ENCODE measurements around the gene S1PR2. TPM values are rescaled to one million over a fixed set of nuclear protein-coding genes. Genes with fewer than 3 reads are reported as not detected.
A peak's percentile ranks its signal among the peaks of the same experiment; 100 is the strongest.

S1PR2 gene
- total RNA-seq, 2 experiments from 2014 or later = 9.5 to 10.6 TPM

- peak; percentile 99 for DNase-seq
Observed at GRCh38 chr19:10194500-10195198, 36.5 kb downstream of the S1PR2 start, which contains the start of gene DNMT1. DNMT1 (minus strand) TSS chr19:10194953; CDS start chr19:10194899, 54 bp downstream.

GRCh38 chr19:10193790-10194499 is 37.2 kb downstream of the S1PR2 start:
- H3K27ac Mint-ChIP-seq = peak overlapping the region; percentile 97
- H3K36me3 Mint-ChIP-seq (ENCODE audit: low read depth) = peaks cover 42% of the 10 kb centered on the region
- DNase-seq = no peak
- ChIA-PET POLR2A (interaction anchor here (0.6 to 2.4 kb wide), 29 partner anchors 9 to 508 kb away, joined by 3 to 21 read pairs (median 4); partner anchors contain the start of genes EIF3G, ICAM1, MRPL4 and P2RY11), CTCF (interaction anchor here (0.6 to 3.0 kb wide), 4 partner anchors 38 to 203 kb away, joined by 3 to 18 read pairs (median 5); partner anchors contain the start of gene S1PR2)
- no peaks in the 10 kb centered on the region for H3K9me3 Mint-ChIP-seq
- H3K4me1 Mint-ChIP-seq = peaks cover 58% of the 10 kb centered on the region
- H3K4me3 Mint-ChIP-seq = peak overlapping the region; percentile 100
- no peaks in the 10 kb centered on the region for H3K27me3 Mint-ChIP-seq

More at GRCh38 chr19:10194500-10195198, 36.5 kb downstream of the S1PR2 start, which contains the start of gene DNMT1:
- POLR2A ChIA-PET = interaction anchor here (0.6 to 2.4 kb wide), 35 partner anchors 8 to 507 kb away, joined by 3 to 21 read pairs (median 4); partner anchors contain the start of genes EIF3G, ICAM1, MRPL4 and P2RY11
- peaks cover 61% of the 10 kb centered on the region for H3K4me1 Mint-ChIP-seq
- peak within 1 kb of the TSS; percentile 97 for H3K27ac Mint-ChIP-seq
- H3K4me3 Mint-ChIP-seq = peak within 1 kb of the TSS; percentile 100
- peaks cover 37% of the 10 kb centered on the region for H3K36me3 Mint-ChIP-seq (ENCODE audit: low read depth)
- CTCF ChIA-PET = interaction anchor here (0.8 to 3.0 kb wide), 5 partner anchors 37 to 97 kb away, joined by 3 to 18 read pairs (median 4); partner anchors contain the start of genes MRPL4 and S1PR2
- no peaks in the 10 kb centered on the region for H3K9me3 Mint-ChIP-seq
- no peaks in the 10 kb centered on the region for H3K27me3 Mint-ChIP-seq

GRCh38 chr19:10192922-10193321 is 38.2 kb downstream of the S1PR2 start:
- peak overlapping the region; percentile 97 for H3K27ac Mint-ChIP-seq
- peak overlapping the region; percentile 100 for H3K4me3 Mint-ChIP-seq
- DNase-seq = no peak
- peaks cover 61% of the 10 kb centered on the region for H3K4me1 Mint-ChIP-seq
- CTCF ChIA-PET = interaction anchor here (0.7 kb wide), 1 partner anchor 53 kb away, joined by 4 read pairs; no protein-coding TSS in a partner anchor
- no peaks in the 10 kb centered on the region for H3K27me3 Mint-ChIP-seq
- H3K9me3 Mint-ChIP-seq = no peaks in the 10 kb centered on the region
- POLR2A ChIA-PET = interaction anchor here (1.1 to 1.8 kb wide), 7 partner anchors 11 to 509 kb away, joined by 3 to 7 read pairs (median 3); partner anchors contain the start of genes ICAM1, QTRT1 and S1PR2
- H3K36me3 Mint-ChIP-seq (ENCODE audit: low read depth) = peaks cover 50% of the 10 kb centered on the region

GRCh38 chr19:10191347-10191746 is 39.8 kb downstream of the S1PR2 start:
- Mint-ChIP-seq H3K4me1 (peaks cover 61% of the 10 kb centered on the region), H3K27me3 (no peaks in the 10 kb centered on the region), H3K9me3 (no peaks in the 10 kb centered on the region), H3K27ac (peak overlapping the region; percentile 21), H3K4me3 (no peak overlapping the region), H3K36me3 (ENCODE audit: low read depth) (peaks cover 61% of the 10 kb centered on the region)
- DNase-seq = no peak
- POLR2A ChIA-PET = interaction anchor here (1.1 to 1.7 kb wide), 2 partner anchors 14 to 58 kb away, joined by 4 to 7 read pairs; no protein-coding TSS in a partner anchor
- CTCF ChIA-PET = interaction anchor here (1.2 to 2.6 kb wide), 2 partner anchors 49 to 59 kb away, joined by 3 to 10 read pairs; no protein-coding TSS in a partner anchor

GRCh38 chr19:10190026-10190425 is 41.1 kb downstream of the S1PR2 start:
- H3K4me1 Mint-ChIP-seq = peaks cover 59% of the 10 kb centered on the region
- no peaks in the 10 kb centered on the region for H3K27me3 Mint-ChIP-seq
- DNase-seq = no peak
- CTCF ChIA-PET = interaction anchor here (2.6 kb wide), 1 partner anchor 60 kb away, joined by 10 read pairs; no protein-coding TSS in a partner anchor
- POLR2A ChIA-PET = interaction anchor here (0.7 to 1.7 kb wide), 3 partner anchors 17 to 60 kb away, joined by 4 to 7 read pairs (median 5); no protein-coding TSS in a partner anchor
- H3K36me3 Mint-ChIP-seq (ENCODE audit: low read depth) = peaks cover 64% of the 10 kb centered on the region
- H3K27ac Mint-ChIP-seq = peak overlapping the region; percentile 57
- H3K9me3 Mint-ChIP-seq = no peaks in the 10 kb centered on the region
- no peak overlapping the region for H3K4me3 Mint-ChIP-seq

- POLR2A ChIA-PET = interaction anchor here (0.7 to 1.7 kb wide), 3 partner anchors 17 to 60 kb away, joined by 4 to 7 read pairs (median 5); no protein-coding TSS in a partner anchor
- DNase-seq = peak; percentile 52
Observed at GRCh38 chr19:10189616-10190015, 41.5 kb downstream of the S1PR2 start.

GRCh38 chr19:10187315-10187714 is 43.8 kb downstream of the S1PR2 start:
- H3K27me3 Mint-ChIP-seq = no peaks in the 10 kb centered on the region
- no peak overlapping the region for H3K4me3 Mint-ChIP-seq
- CTCF ChIA-PET = interaction anchor here (0.9 to 2.3 kb wide), 3 partner anchors 39 to 63 kb away, joined by 3 to 11 read pairs (median 3); no protein-coding TSS in a partner anchor
- POLR2A ChIA-PET = interaction anchor here (1.0 to 1.4 kb wide), 4 partner anchors 10 to 63 kb away, joined by 3 to 5 read pairs (median 4); no protein-coding TSS in a partner anchor
- H3K4me1 Mint-ChIP-seq = peaks cover 47% of the 10 kb centered on the region
- DNase-seq = no peak
- no peak overlapping the region for H3K27ac Mint-ChIP-seq
- H3K36me3 Mint-ChIP-seq (ENCODE audit: low read depth) = peaks cover 55% of the 10 kb centered on the region
- H3K9me3 Mint-ChIP-seq = no peaks in the 10 kb centered on the region

More at GRCh38 chr19:10189616-10190015, 41.5 kb downstream of the S1PR2 start:
- Mint-ChIP-seq H3K4me3 (no peak overlapping the region), H3K27ac (peak overlapping the region; percentile 57), H3K9me3 (no peaks in the 10 kb centered on the region), H3K36me3 (ENCODE audit: low read depth) (peaks cover 64% of the 10 kb centered on the region), H3K27me3 (no peaks in the 10 kb centered on the region), H3K4me1 (peaks cover 55% of the 10 kb centered on the region)
- CTCF ChIA-PET = interaction anchor here (2.6 kb wide), 1 partner anchor 60 kb away, joined by 10 read pairs; no protein-coding TSS in a partner anchor

GRCh38 chr19:10184636-10185035 is 46.5 kb downstream of the S1PR2 start:
- DNase-seq = no peak
- Mint-ChIP-seq H3K27ac (no peak overlapping the region), H3K4me1 (peaks cover 27% of the 10 kb centered on the region), H3K9me3 (no peaks in the 10 kb centered on the region), H3K36me3 (ENCODE audit: low read depth) (peaks cover 60% of the 10 kb centered on the region), H3K4me3 (no peak overlapping the region), H3K27me3 (no peaks in the 10 kb centered on the region)
- ChIA-PET CTCF (interaction anchor here (1.0 kb wide), 1 partner anchor 44 kb away, joined by 4 read pairs; no protein-coding TSS in a partner anchor), POLR2A (interaction anchor here (1.2 to 2.6 kb wide), 2 partner anchors 10 to 66 kb away, joined by 3 to 15 read pairs; partner anchors contain the start of gene DNMT1)

GRCh38 chr19:10183926-10184325 is 47.2 kb downstream of the S1PR2 start:
- Mint-ChIP-seq H3K4me1 (peaks cover 24% of the 10 kb centered on the region), H3K9me3 (no peaks in the 10 kb centered on the region), H3K4me3 (no peak overlapping the region), H3K36me3 (ENCODE audit: low read depth) (peaks cover 62% of the 10 kb centered on the region), H3K27ac (peak overlapping the region; percentile 36), H3K27me3 (no peaks in the 10 kb centered on the region)
- POLR2A ChIA-PET = interaction anchor here (2.6 kb wide), 1 partner anchor 11 kb away, joined by 15 read pairs; the partner anchor contains the start of gene DNMT1
- CTCF ChIA-PET = interaction anchor here (1.0 kb wide), 1 partner anchor 45 kb away, joined by 4 read pairs; no protein-coding TSS in a partner anchor
- no peak for DNase-seq

GRCh38 chr19:10182847-10183246 is 48.3 kb downstream of the S1PR2 start:
- Mint-ChIP-seq H3K9me3 (no peaks in the 10 kb centered on the region), H3K27me3 (no peaks in the 10 kb centered on the region), H3K4me1 (peaks cover 19% of the 10 kb centered on the region), H3K27ac (no peak overlapping the region), H3K36me3 (ENCODE audit: low read depth) (peaks cover 54% of the 10 kb centered on the region), H3K4me3 (no peak overlapping the region)
- CTCF ChIA-PET = no interaction called here
- POLR2A ChIA-PET = interaction anchor here (0.8 to 1.8 kb wide), 2 partner anchors 15 to 67 kb away, joined by 3 to 4 read pairs; no protein-coding TSS in a partner anchor
- no peak for DNase-seq

GRCh38 chr19:10182076-10182475 is 49.1 kb downstream of the S1PR2 start:
- Mint-ChIP-seq H3K4me3 (no peak overlapping the region), H3K27ac (no peak overlapping the region), H3K36me3 (ENCODE audit: low read depth) (peaks cover 51% of the 10 kb centered on the region), H3K9me3 (no peaks in the 10 kb centered on the region), H3K4me1 (peaks cover 15% of the 10 kb centered on the region), H3K27me3 (no peaks in the 10 kb centered on the region)
- DNase-seq = no peak
- POLR2A ChIA-PET = interaction anchor here (1.0 to 1.8 kb wide), 3 partner anchors 12 to 68 kb away, joined by 3 to 5 read pairs (median 4); partner anchors contain the start of gene DNMT1
- CTCF ChIA-PET = interaction anchor here (0.9 kb wide), 1 partner anchor 68 kb away, joined by 3 read pairs; no protein-coding TSS in a partner anchor

- H3K4me3 Mint-ChIP-seq = no peak overlapping the region
- H3K27ac Mint-ChIP-seq = no peak overlapping the region
- H3K9me3 Mint-ChIP-seq = no peaks in the 10 kb centered on the region
- ChIA-PET CTCF (interaction anchor here (1.0 kb wide), 1 partner anchor 69 kb away, joined by 3 read pairs; no protein-coding TSS in a partner anchor), POLR2A (interaction anchor here (1.0 kb wide), 1 partner anchor 20 kb away, joined by 3 read pairs; no protein-coding TSS in a partner anchor)
- H3K36me3 Mint-ChIP-seq (ENCODE audit: low read depth) = peaks cover 57% of the 10 kb centered on the region
- H3K27me3 Mint-ChIP-seq = no peaks in the 10 kb centered on the region
- DNase-seq = no peak
- peaks cover 8% of the 10 kb centered on the region for H3K4me1 Mint-ChIP-seq
Observed at GRCh38 chr19:10180459-10180858, 50.7 kb downstream of the S1PR2 start.

All from activated CD4-positive, alpha-beta memory T cell treated with anti-CD3 and anti-CD28 coated beads, Interleukin-2, amount 10 ng/mL, durations not matched to agents 7 days and 5 days (primary cell).